ENCODE measurements around the gene PTPRT.
"Not testable (repeated sequence)": the region's sequence is repeated elsewhere in the genome, so short reads cannot be mapped to it uniquely, and the experiment has no call there.

PTPRT gene

DNA sequence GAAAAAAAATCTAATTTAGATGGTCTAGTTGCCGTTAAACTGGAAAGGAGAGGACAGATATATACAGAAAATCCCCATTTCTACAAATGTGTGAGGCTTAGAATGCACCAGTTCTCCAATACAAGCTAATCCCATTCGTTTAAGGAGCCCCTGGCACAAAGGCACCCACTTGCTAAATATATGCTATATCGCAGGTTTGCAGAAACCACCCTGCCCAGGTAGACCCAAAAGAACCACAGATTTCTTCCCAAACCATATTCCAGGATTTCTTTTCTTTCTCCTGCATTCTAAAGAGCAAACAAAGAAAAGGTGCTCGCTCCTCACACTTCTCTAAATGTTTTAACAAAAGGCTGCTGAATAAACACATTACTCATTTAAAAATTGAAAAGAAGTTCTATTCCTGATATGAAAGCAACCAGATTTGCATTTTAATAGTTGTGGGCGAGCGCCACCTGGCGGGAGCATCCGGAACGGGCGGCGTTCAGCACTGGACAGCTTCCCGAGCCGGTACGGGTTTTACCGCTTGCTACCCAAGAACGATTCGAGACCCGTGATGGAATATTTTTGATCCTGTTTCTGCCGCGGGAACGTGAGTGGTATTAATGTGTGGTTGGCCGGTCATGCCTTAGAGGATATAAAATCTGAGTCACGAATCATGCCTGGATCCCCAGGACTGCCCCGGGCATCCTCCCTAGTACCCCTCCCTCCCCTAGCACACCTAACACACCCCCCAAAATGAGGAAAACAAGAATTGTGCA, 2.1 kb downstream of the PTPRT start:
- peak; percentile 85 to 95 for DNase-seq

DNA sequence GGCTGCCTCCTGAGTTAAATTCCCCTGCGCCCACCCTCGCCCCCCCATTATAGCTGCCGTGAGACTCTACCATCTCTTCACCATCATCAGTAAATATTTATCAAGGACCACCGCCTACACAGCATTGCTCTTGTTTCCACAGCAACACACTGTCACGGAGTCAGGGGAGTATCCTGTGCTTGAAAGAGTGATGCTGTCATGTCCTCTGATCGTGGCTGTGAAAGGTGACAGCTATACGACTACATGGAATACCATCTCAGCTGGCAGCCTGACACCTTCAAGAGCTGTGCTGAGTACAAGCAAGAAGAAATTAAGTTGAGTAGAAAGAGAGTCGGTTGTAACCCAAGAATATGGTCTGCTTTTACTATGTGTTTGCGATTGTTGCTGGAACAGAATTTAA, 3.4 kb downstream of the PTPRT start:
- DNase-seq: peak; percentile 87 to 88

DNA sequence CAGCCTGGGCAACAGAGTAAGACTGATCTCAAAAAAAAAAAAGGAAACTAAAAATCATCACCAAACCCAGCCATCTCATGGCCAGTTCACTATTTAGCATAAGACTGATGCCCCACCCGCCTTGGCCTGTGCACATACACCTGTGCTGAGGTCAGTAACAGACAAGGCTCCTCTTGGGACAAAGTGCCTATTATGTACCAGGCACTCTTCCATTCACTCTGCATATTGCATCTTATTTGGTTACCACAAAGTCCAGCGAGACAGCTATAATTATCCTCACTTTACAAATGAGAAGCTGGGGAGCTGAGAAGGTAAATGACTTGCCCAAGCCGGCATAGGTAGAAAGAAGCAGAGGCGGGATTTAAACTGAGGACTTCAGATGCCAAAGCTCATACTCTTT, 3.8 kb downstream of the PTPRT start:
- peak; percentile 98 for DNase-seq

DNA sequence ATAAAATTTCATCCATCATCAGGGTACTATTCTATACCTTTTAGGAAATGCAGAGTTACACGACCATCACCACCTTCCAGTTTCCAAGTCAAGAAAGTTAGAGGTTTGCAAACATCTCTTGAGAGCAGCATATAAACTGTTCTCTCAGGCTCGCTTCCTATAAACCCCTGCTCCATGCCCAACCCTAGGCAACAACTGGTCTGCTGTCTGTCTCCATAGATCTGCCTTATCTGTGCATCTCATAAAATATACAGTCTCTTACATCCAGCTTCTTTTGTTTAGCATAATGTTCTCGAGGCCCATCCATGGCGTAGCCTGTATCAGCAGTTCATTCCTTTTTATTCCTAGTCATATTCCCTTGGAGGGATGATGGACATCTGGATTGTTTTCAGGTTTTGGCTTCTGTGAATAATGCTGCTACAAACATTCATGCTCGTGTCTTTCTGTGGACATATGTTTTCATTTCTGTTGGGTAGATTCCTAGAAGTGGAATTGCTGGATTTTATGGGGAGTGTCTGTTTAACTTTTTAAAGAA, 6.1 kb downstream of the PTPRT start:
- peak; percentile 79 to 80 for DNase-seq

DNA sequence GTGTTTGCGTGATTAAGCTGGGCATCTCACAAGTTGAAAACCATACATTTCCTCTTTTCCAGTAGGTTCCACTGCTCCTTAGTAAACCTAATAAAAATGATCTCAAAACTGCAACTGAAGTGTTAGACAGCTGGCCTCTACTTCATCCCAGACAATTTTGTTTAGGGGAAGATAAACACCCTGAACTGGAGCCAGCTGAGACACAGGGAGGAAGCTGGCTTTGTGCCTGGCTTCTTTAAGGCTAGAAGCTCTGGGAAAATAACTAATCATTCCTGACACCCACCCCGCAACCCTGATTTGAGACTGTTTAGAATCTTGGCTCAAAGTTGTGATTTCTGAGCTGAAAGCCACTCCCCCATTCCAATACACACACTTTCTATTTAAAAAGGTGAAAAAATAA, 11.6 kb downstream of the PTPRT start:
- DNase-seq: no peak

DNA sequence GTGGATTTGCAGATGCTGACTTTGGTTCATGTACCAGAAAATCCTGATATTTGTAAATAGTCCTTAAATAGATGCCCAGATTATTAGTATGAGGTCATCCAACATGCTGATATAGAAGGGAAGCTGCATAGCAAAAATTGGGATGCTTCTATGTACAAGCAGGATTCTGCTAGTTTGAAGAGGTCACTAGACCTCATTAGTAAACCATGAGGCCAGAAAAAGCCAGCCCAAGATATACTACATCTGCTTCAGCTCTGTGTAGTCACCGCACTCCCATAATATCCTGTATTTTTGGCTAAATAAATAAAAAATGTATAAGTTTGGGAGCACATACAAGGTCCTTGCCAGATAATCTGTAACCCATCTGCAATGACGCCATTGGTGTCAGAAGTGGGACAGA, 13.0 kb downstream of the PTPRT start:
- no peak for DNase-seq

DNA sequence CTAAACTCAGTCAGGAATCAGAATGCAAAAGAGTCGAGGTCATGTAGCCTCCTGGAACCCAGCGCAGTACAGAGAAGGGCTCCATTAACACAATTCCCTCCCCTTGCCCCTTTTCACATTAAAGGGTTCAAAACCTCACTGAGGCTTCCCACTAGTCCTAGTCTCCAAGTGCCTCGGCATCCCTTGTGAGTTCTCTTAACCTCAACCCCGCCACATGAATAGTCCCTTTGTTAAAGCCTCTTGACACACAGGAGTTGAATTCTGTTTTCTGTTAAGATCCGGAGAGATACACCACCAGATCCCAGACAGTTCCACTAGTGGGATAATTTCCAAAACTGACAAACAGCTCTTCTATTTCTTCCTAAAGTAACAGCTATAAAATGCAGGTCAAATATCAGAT, 17.8 kb downstream of the PTPRT start:
- peak; percentile 38 to 43 for DNase-seq

DNA sequence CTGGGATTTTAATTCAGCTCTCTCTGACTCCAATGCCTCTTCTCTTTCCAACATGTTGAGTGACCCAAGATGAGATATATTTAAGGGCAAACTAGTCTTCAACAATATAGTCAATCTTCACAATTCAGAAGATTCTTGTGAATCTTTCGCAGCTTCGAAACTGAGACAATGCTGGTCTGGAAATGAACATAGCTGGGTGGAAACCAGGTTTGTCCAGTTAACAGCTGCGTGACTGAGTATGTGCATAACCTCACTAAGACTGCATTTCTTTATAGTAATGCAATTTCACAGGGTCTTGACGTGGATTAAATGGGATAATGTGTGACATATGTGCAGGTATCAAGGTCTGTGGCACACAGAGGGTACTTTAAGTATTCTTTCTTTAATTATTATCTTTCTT, 18.9 kb downstream of the PTPRT start:
- no peak for DNase-seq

DNA sequence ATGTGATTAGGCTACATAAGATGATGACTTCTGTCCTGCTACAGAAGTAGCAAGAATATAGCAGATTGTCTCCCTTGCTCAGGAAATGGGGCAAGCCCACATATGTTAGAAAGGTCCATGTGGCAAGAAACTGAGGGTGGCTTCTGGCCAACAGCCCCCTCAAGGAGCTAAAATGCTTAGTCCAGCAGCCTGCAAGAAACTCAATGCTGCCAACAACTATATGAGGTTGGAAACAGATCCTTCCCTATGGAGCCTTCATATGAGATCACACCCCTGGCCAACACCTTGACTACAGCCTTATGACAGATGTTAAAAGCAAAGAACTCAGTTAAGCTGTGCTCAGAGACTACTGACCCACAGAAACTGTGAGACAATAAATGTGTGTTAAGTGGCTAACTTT, 22.1 kb downstream of the PTPRT start:
- DNase-seq: no peak

DNA sequence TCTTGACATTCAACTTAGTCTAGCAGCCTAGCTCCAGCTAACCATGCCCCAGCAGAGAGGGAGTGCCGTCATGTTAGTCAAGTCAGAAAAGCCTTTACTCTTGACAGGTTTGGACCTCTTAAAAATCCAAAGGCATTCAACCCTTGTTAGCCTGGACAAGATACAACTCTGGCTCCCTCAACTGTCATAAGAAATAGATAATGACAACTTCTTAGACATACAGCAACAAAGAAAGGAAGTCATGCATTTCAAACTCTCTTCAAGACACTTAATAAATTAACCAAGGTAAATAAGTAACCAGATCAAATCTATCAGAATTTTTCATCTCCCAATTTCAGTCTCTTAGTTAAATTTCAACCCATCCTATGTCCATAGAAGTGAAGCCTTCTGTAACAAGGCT, 22.7 kb downstream of the PTPRT start:
- DNase-seq: no peak

DNA sequence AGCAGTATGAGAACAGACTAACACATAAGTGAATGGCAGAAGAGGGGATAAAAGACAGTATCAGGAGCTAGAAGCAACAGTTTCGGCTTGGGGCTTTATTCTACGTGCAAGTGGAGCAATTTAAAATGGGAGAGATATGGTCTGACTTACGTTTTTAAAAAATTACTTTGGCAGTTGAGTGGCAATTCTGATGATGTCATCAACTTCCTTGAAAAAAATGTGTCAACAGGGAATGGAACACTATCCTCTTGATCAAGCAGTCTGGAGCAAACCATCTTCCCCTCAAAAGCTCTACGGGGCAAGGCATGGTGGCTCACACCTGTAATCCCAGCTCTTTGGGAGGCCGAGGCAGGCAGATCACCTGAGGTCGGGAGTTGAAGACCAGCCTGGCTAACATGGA, 24.1 kb downstream of the PTPRT start:
- DNase-seq: no peak

DNA sequence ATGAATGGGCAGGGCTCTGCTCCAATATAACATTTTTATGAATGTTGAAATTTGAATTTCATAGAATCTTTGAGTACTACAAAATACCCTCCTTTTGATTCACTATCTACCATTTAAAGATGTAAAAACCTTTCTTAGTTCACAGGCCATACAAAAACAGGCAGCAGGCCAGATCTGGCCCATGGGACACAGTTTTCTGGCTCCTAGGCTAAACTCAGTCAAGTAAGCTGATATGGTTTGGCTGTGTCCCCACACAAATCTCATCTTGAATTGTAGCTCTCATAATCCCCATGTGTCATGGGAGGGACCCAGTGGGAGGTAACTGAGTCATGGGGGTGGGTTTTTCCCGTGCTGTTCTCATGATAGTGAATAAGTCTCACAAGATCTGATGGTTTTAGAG, 25.0 kb downstream of the PTPRT start:
- DNase-seq: not testable (repeated sequence)

DNA sequence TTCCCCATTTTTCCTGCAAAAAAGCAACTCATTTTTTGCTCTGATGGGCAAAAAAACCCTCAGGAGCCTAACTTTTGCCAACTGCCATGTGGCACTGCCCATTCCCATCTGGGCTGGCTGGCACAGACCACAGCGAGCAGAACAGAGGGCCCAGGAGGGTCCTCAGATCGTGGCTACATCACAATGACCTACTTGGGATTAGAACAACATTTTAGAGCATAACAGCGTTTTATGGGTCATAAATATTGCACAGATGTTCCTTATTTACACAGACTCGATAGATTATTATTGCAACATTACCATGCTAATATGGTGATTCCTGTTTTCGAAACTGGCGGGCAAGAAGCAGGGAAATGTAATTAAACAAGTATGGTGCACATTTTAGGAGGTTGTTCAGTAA, 28.0 kb downstream of the PTPRT start:
- no peak for DNase-seq

DNA sequence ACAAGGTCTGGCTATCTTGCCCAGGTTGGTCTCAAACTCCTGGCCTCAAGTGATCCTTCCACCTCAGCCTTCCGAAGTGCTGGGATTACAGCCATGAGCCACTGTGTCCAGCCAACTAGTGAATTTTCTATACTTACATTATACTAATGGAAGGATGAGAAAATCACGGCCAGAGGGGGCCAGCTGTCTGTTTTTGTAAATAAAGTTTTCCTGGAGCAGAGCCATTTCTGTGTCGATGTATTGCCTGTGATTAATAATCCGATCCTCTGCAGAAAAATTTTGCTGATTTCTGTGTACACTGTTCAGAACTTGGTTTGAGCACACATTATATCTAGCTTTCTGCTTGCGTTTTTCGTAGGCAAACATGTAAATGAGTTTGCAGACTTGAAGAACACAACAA, 28.8 kb downstream of the PTPRT start:
- no peak for DNase-seq

DNA sequence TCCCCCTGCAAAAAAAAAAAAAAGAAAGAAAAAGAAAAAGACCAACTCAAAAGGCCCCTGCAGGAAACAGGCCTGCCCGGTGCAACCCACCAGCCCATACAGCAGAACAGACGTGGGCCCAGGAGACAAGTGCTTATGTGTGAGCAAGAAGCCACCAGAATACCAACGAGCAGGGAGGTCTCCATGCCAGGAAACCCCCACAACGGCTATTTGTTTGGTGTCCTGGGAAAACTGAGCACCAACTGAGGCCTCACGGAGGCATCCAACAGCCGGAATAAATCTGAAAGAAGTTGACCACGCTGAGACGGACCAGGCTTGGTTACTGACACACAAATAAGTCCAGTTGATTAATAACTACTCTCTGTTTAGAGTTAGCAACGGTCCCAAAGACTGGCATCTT, 29.7 kb downstream of the PTPRT start:
- DNase-seq: no peak

DNA sequence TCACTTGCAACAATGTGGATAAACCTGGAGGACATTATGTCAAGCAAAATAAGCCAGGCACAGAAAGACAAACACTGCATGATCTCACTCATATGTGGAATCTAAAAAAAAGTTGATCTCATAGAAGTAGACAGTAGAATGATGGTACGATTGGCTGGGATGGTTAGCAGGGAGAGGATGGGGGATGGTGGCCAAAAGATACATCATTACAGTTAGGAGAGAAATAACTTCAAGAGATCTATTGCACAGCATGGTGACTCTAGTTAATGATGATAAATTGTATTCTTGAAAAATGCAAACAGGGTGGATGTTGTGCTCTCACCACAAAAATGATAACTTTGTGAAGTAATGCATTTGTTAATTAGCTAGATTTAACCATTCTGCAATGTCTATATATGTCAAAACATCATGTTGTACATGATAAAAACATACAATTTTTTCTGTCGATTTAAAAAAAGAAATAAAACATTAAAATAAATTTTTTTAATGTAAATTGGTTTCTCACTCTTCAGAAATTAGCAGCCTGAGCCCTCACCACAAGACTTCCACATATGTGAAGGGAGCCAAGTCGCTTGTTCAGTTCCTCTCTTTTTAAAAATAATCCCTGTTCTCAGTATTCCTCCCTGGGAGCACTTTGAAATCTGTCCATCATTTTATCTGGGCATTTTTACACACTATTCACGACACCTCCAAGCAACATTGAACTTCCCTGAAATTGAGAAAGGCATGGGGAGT, 34.2 kb downstream of the PTPRT start:
- peak in 1 of 2 experiments; percentile 61 for DNase-seq

DNA sequence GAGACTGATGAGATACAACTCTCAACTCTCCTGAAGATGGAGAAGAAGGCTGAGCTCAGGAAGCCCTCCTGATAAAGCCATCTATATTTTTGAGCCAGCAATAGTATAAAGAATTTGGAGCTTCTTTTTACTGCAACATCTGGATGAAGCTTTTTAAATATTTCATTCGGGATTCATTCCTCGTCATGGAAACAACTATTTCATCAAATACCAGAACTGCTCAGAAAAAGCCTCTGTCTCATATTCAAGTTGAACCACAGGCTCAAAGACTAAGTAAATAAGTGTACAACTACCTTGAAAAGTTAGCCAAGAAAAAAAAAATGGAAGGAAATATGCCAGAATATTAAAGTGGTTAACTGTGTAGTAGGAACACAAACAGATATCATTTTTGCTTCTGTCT, 37.8 kb downstream of the PTPRT start:
- DNase-seq: no peak

DNA sequence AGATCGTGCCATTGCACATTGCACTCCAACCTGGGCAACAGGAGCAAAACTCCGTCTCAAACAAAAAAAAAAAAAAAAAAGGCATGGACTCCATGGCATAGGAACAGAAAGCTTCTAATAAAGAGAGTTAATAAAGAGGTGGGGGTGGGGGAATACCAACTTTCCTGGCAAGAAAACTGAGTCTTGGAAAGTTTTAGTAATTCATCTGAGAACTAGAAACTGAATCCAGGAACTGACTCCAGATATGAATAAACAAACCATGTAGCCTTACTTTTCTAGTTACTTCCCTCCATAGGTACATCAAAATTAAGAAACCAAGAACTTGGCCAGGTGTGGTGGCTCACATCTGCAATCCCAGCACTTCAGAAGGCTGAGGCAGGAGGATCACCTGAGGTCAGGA, 38.5 kb downstream of the PTPRT start:
- no peak for DNase-seq

DNA sequence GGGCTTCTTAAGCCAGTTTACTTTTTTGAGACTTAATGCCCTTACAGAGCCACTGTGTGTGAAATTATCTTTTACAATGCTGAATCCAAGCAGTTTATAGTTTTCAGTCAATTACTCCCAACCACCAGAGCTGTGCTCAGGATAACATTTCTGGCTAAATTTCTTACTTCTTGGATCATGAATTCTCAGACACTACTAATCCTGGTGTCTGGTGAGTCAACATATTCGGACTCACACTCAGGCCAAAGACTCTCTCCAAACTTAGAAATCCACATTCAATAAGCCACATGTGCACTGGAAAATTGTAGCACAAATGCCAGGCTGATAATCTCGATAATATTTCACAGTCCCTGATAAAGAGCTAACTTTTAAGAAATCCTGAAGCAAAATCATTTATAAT, 49.0 kb downstream of the PTPRT start:
- no peak for DNase-seq

DNA sequence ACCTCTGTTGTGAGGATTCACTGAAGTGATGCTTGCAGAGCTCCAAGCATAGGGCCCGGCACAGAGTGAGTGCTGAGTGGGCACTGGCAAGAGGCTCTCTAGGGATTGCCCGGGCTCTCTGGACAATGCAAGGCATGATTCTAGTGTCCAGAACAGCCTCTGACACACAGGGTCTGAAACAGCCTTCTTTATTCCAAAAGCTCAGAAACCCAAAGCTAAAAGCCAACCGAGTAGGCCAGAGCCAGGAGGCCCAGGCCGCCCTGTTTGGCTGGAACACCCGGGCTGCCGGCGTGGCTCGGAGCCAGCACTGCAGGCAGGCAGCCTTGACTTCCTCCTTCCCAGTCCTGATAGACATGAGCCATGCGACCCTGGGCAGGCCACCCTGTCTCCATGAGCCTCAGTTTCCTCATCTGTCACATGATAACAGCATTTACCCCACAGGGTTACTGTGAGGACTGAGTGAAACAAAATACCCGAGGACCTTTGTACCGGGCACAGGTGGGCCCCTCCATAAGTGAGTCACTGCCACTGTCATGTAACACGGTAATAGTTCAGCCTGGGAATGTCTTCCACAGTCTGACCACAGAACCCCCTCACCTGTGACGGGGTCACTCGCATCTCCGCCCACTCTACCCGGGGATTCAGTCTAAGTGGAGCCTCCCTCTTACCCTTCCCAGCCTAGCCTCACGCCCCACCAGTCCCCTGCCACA, 51.5 kb downstream of the PTPRT start:
- DNase-seq: peak in 1 of 2 experiments; percentile 43

DNA sequence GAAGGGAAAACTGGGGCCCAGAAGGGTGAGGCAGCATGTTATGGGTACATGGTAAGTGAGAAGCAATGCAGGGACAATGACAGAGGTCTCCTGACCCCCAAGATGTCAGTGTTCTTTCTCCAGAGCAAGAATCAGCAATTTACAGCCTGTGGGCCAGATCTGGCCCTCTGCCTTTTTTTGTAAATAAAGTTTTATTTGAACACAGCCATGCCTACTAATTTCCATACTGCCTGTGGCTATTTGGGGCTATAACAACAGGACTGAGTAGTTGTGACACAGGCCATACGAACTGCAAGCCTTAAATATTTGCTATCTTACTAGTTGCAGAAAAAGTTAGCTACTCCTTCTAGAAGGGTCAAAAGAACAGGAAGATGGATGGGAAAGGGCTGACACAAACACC, 52.5 kb downstream of the PTPRT start:
- DNase-seq: no peak

DNA sequence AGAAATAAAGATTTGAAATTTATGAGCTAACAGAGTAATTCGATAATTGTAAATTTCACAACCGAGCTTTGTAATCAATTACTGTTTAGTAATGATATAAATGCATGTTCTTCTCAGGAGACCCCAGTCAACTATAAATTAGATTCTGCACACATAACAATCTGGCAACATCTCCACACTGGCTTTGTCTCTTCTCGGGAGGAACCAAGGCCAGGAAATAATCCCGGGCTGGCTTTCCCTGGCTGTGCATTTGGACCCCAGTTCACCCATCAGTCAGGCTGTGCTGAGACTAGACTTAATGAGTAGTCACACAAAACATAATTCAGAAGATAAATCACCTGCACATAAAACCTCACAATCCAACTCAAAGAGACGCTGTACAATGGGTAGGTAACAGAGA, 65.5 kb downstream of the PTPRT start:
- no peak for DNase-seq

DNA sequence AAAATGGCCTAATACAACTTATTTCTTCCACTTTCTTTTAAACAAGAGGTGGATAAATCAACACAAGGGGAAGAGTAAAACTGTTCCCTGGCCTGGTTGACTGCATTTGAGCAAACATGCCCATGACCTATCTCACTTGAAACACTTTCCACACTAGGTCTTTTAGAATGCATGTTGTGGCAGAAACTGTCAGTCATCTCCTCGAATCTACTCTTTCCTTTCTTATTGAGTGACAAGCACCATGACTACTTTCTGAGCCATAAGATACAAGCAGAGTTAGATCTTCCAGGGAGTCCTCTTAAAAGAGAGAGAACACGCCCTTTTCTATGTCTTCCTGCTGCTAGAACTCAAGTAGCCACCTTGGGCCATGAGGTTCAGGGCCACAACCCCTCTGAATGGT, 66.5 kb downstream of the PTPRT start:
- DNase-seq: no peak

DNA sequence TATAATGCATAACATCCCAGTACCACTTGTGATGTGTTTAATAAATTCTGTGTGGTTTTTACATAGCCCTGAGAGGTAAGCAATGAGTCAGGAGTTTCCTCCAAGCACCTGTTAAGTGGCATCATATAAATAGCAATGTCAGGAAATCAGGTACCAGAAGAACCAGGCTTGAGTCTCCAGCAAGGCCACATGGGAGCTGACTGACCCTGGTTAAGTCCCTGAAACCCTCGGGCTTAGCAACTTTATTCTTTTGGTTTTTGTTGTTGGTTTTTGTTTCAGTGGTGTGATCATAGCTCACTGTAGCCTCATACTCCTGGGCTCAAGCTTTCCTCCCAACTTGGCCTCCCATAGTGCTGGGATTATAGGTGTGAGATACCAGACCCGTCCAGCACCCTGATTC, 70.0 kb downstream of the PTPRT start:
- no peak for DNase-seq
